Measurements from ENCODE around the gene BPIFB4.
"Not testable (repeated sequence)": the region's sequence is repeated elsewhere in the genome, so short reads cannot be mapped to it uniquely, and the experiment has no call there.

Gene BPIFB4

DNA sequence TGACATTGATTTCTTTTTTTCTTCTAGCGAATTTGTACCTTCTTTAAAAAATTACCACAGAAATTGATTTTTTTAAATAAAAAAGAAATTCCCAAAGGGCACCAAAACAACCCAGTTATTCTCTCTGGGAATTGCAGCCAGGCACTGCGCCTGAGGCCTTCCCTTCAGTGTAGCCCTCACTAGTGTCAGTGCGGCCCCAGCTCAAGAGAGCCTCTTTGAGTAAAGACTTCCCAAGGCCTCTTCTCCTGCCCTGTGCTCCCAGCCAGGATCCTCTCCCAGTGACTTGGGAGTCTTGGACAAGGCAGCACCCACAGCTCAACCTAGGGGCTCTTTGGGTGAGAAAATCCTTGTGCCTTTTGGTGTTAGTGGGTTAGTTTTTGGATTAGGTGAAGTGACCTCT lies 41.5 kb downstream of the BPIFB4 start:
- no peak for DNase-seq (ENCODE audit: low read depth)

DNA sequence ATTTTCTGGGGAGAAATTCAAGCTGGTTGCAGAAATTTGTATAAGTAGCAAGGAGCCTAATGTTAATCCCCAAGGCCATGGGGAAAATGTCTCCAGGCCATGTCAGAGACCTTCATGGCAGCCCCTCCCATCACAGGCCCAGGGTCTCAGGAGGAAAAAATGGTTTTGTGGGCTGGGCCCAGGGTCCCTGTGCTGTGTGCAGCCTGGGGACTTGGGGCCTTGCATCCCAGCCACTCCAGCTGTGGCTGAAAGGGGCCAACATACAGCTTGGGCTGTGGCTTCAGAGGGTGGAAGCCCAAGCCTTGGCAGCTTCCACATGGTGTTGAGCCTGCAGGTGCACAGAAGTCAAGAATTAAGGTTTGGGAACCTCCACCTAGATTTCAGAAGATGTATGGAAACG lies 42.9 kb downstream of the BPIFB4 start:
- not testable (repeated sequence) for DNase-seq (ENCODE audit: low read depth)

DNA sequence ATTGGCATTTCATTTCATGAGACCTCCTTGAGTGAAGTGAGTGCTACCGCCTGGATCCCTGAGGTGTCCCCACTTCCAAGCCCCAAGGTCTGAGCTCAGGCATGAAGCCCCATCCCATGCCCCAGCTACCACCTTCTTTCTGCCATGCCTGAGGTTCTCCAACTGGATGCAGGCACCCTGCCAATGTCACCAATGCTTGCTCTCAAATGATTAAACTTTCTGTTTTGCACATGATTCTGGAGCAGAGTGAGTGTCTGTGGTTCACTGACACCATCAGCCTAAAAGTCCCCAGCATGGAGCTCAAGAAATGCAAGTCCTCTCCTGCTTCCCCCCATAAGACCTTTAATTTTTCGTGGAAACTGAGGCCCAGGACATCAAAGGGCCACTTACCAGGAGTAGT lies 44.8 kb downstream of the BPIFB4 start:
- DNase-seq (ENCODE audit: low read depth): no peak

DNA sequence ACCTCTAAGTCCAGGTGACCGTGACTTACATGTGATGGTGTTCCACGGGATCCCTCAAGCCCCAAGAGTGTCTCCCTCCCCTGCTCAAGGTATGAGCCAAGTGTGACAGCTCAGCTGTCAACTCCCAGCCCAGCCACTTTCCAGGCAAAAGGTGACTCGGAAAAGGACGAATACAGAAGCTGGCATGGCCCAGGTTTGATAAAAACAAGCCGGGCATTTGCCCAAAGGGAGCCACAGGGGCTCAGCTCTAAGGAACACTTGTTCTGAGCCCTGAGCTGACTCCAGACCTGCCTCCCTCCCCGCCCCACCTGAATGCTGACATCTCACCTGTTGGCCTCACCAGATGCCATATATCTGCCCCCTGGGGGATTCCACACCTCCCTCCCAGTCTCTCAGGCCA lies 45.6 kb downstream of the BPIFB4 start:
- DNase-seq (ENCODE audit: low read depth): no peak

DNA sequence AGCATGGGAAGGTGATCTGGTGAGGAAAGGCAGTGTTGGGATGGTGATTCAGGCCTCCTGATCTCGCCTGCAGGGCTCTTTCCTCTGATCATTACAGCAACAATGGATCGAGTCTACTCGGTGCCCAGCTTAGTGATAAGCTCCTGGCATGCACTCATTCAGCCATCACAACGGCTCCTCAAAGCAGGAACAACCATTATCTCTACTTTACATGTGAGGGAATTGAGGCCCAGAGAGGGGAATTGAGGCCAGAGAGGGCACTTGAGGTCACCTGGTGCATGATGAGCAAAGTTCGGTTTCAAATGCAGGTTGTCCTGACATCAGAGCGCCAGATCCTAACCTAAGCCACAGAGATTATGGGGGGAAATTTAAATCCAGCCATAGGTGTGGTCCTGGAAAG lies 46.5 kb downstream of the BPIFB4 start:
- DNase-seq (ENCODE audit: low read depth): no peak

DNA sequence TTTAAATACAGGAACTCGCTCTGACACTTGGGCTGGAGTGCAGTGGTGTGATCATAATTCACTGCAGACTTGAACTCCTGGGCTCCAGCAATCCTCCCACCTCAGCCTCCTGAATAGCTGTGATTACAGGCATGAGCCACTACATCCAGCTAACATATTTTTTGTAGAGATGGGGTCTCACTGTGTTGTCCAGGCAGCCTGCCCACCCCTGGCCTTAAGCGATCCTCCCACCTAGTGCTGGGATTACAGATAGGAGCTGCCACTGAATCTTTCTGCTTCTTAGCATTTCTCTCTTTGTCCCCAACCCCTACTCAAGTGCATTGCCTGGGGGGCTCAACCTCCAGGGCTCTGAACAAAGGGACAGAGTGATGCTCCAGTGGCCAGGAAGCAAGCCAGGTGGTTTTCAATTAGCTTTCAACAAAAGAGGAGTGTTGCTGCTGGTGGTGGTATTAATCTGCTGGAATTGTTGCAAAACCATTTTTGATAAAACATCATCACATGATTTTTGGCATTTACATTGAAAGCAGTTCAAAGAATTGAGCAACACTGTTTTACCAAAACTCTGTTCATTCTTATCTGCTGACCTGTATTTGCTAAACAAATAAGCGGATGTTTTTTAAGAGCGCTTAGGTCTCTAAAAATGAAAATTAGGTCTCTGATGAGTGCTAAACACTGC lies 48.1 kb downstream of the BPIFB4 start:
- no peak for DNase-seq (ENCODE audit: low read depth)

DNA sequence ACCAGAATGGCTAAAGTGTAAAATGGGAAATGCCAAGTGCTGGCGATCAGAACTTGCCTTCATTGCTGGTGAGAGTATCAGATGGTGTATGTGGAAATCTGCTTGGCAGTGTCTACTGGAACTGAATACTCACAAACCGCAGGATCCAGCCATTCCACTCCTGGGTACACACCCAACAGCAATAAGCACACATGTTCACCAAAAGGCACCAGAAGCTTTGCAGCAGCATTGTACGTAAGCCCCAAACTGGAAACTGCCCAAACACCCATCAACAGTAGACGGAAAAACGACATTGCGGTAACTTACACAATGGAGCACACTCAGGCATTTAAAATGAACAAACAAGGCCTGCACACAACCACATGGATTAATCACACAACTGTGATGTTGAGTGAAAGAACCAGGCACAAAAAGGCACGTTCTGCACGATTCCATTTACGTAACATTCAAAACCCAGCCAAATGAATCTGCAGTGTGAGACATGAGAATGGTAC lies 51.2 kb downstream of the BPIFB4 start:
- peak; percentile 79 for DNase-seq (ENCODE audit: low read depth)

DNA sequence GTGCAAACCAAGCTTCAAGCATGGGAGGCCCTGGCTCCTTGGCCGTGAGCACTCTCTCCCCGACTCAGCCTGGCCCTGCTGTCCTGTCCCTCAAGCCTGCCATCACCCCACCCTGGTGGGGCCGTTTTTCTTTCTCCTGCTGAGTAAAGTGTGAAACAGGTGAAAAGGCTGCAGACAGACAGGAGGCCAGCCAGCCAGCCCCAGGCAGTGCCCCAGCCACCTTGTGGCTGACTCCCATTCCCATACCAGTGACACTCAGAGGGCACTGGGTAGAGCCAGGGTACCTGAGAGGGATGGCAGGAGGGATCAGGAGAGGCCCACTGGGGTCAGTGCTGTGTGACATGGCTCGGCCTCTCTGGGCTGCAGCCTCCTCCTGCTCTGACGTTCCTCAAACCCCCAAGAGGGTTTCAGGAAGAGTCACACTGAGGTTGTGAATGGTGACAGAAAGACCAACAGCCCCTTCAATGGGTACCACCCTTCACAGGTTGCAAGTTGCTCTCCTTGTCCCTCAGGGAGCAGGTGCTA lies 52.6 kb downstream of the BPIFB4 start:
- no peak for DNase-seq (ENCODE audit: low read depth)

DNA sequence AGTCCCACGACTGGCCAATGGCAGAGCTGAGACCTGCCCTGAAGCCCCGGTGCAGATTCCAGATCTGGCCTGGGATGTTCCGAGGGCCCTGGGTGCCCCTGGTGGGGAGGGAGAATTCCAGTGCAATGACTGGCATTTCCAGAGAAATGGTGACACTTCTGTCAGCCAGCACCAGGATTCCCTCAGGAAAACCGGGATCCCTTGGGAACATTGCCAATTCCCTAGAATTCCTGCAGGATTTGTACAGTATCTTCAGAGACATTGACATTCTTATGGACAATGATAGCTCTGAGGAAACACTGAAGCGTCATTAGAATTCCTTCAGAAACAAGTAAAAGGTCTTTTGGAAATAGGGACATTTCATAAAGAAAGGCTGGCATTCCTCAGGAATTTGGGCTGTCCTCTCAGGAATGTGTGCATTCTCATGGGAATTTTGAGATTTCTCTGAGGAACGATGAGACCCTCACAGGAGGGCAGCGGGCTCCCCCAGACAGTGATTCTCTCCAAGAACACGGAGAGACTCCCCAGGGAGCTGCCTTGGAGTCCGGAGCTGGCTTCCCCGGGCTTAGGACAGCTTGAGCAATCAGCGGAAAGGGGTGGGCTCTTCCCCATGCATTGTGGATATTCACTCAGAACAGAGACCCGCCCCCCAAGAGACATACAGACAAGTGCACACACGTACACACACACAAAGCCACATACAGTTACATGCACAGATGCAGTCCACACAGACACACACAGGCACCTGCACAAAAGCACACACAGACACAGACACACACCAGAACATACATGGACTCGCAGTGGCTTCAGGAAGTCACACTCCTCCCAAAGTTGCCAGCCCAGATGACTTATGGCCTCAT lies 53.3 kb downstream of the BPIFB4 start:
- DNase-seq (ENCODE audit: low read depth): no peak

DNA sequence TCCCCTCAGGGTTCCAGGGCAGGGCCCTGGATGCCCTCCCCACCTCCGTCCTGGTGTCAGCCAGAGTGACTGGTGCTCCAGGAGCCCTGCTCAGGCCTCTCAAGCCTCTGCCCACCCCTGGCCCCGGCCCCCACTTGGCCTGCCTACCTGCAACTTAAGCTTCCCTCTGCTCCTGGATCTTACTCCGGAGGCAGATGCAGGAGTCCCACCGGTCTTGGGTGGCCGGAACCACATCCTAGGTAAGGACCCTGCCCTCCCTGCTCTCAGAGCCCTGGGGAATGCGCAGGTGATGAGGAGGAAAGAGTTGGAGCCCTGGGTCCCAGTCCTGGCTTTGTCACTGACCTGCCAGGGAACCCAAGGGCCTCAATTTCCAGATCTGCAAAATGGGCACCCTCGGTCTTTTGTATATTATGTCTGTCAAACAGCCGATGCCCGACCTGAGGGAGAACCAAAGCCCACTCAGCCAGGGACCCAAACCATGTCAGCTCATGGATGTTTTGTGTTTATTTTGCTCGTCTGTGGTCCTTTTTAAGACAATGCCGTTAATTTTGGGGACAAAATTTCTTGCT lies 54.0 kb downstream of the BPIFB4 start:
- no peak for DNase-seq (ENCODE audit: low read depth)

DNA sequence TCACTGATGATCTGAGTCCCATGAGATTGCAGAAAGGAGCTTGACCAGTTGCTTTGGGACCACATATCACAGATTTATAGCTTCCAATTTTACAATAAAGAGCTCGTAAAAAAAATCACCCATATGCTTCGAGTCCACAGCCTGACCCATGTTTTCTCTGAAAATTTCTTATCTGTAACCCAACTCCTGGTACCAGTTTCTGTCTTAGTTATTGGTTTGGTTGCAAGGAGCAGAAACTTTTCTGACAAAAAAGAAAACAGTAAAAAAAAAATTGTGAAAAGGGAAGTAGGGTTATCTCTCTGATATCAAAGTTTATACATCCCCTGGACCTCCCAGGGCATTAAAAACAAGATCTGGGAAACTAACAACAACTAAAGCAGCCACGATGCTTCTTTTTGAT lies 57.8 kb downstream of the BPIFB4 start:
- no peak for DNase-seq (ENCODE audit: low read depth)

DNA sequence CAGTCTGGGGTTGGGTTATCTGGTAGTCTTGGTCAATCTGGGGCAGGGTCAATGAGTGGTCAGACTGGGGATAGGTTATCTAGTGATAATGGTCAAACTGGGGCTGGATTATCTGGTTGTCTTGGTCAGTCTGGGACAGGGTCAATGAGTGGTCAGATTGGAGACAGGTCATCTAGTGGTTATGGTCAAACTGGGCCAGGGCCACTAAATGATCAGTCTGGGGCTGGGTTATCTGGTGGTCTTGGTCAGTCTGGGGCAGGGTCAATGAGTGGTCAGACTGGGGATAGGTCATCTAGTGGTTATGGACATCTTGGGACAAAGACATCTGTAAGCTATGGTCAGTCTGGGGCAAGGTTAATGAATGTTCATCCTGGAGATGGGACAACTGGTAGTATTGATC lies 60.0 kb downstream of the BPIFB4 start:
- no peak for DNase-seq (ENCODE audit: low read depth)

DNA sequence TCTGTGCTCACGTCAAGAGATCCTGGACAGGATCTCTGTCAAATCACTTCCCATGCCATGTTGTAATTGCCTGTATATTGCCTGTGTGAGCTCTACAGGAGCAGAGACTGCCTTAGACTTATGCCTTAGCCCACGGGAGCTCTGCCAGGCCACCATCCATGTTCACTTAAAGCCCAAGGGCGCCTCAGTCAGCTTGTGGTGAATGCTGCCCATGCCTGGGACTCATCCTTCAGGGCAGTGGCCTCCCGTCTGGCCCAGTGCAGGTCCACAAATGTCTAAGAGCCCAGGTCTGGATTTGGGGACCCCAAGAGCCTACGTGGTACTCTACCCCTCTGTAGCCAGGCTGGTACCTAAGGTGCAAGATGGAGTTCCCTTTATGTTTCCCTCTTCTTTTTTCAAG lies 66.1 kb downstream of the BPIFB4 start:
- no peak for DNase-seq (ENCODE audit: low read depth)

DNA sequence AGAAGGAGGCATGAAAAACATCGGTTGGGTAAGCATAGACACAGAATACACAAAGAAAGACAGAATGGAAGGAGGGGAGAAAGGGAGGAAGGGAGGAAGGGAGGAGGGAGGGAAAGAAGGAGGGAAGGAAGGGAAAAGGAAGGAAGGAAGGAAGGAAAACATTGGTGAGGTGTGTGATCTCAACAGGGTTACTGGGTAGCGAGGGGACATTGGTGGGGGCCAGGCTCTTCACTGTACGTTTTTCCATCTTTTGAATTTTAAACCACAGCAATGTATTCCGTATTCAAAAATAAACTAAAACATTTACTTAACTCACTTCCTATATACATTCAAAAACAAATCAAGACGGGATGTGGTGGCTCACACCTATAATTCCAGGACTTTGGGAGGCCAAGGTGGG lies 67.9 kb downstream of the BPIFB4 start:
- DNase-seq (ENCODE audit: low read depth): no peak

DNA sequence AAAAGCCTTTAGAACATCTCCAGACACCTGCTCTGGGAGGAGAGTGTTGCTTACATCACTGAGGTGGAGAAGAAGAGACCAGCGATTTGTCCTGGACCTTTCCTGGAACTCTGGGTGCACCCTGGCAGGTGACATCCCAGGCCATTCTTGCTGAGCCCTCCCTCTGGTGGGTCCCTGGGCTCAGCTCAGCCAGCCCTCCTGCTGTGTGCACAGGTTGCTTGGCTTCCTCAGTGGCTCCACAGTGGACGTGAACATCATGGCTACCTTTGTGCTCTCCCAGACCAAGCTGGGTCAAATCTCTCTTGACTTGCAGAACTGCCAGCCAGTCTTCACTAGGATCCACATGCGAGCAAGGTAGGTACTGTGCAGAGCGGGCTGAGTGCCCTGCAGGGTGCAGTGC lies 68.6 kb downstream of the BPIFB4 start:
- no peak for DNase-seq (ENCODE audit: low read depth)

DNA sequence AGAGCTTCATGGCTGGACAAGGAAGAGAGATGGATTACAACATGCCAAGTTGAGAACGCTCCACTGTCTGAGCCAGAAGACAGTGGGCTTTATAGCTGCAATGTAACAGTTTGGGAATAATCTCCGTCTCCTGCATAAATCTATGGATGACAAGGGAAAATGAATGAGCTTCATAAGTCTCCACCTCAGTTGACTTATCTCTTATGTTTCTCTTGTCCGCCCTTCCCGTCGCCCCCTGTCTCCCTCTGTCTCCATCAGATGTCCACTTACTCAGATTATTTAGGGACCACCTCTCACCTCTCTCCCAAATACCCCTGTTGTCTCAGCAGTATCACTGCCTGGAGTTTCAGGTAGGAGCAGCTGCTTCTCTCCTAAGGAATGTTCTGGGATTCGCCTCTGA lies 74.8 kb downstream of the BPIFB4 start:
- DNase-seq (ENCODE audit: low read depth): no peak

DNA sequence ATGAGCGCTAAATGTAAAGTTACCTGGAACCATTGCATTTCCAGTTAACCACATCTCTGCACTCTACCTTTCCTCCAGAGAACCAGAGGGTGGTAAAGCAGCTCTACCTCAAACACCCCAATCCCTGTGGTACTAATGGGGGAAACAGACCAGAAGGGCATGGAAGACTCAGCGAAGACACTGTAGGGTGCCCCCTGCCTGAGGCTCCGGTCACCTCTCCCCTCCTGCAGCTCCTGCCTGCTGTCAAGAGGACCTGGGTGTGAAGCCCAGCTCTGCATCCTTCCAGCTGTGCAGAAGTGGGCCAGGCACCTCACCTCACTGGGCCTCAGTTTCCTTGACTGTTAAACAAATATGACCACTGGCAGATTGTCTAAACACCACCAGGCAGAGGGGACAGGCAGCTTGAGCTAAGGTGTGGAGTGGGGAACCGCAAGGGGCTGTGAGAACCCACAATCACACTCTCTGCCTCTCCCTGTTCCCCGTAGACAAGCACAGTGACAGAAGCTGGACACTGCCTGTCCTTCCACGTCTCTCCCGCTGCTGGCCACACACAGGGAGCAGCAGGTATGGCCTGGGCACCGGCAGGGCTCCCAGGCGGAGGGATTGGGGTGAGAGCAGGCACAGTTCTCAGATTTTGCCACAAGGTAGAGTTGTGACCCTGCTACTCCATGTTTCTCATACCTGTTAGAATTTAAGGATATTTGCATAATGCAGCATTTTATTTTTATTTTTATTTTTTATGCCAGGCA lies 79.4 kb downstream of the BPIFB4 start:
- DNase-seq (ENCODE audit: low read depth): no peak

DNA sequence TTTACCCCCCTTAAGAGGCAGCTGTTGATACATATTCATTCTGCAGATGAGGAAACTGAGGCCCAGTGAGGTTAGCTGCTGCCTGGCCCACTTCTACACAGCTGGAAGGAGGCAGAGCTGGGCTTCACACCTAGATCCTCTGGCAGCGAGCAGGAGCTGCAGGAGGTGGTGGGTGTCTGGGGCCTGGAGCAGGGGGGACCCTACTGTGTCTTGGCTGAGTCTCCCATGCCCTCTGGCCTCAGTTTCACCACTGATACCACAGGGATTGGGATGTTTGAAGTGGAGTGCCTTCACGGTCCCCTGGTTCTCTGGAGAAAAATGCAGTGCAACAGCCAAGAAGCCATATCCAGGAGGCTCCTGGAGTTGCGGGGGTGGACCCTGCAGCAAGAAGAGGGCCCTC lies 80.3 kb downstream of the BPIFB4 start:
- no peak for DNase-seq (ENCODE audit: low read depth)

DNA sequence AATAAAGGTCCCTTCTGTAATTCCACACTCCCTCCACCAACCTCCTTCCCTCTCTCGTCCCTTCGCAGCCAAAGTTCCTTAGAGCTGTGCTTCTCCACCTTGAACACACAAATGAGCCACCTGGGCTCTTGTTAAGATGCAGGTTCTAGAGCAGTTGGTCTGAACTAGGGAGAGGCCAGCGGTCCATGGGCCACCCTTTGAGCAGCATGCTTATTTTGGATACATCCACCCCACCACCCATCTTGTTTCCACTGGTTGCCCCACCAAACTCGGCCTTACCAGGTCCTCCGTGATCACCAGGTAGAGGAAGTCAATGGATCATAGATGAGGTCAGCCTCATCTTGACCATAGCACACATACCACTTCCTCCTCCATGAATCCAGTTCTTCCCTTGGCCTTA lies 81.2 kb downstream of the BPIFB4 start:
- no peak for DNase-seq (ENCODE audit: low read depth)

All from stromal cell of bone marrow (primary cell).